CD14-positive monocyte (primary cell): ENCODE measurements around the gene LDLR. TPM values are rescaled to one million over a fixed set of nuclear protein-coding genes. Genes with fewer than 3 reads are reported as not detected.
A peak's percentile ranks its signal among the peaks of the same experiment; 100 is the strongest.

ENCODE experiments used
- DNase-seq, 3 donors: peaks; one replicate each; pipeline ENCODE4 v3.0.0-alpha.2; 2011 to 2022
- H2AFZ ChIP-seq: 2 replicates; pipeline ENCODE4 v1.6.0; 2012; ENCODE audit warnings: mild to moderate bottlenecking, low read depth, low read length, inconsistent platforms; ENCODE audit not compliant: insufficient read depth, poor library complexity, severe bottlenecking
- H3K27ac ChIP-seq, 2 donors: 1 replicate in 1 of 2; 2 replicates in 1 of 2; pipeline ENCODE4 v1.5.1; 2012 to 2013; ENCODE audit warnings: low read length in 2 of 2, control low read depth in 1 of 2, inconsistent platforms in 1 of 2, low read depth in 1 of 2, mild to moderate bottlenecking in 1 of 2
- H3K27me3 ChIP-seq, 2 donors: one replicate each; pipeline versions ENCODE4 v1.6.0 to v1.6.1; 2011 to 2013; ENCODE audit warnings: low read length in 2 of 2; ENCODE audit not compliant: control insufficient read depth in 2 of 2, insufficient read depth in 2 of 2
- H3K36me3 ChIP-seq, 2 donors: replicated peaks in 1 of 2; 1 replicate in 1 of 2; 2 replicates in 1 of 2; pipeline versions ENCODE4 v1.5.1 to v1.6.1; 2012 to 2013; ENCODE audit warnings: low read length in 2 of 2, control low read depth in 1 of 2, inconsistent platforms in 1 of 2, mild to moderate bottlenecking in 1 of 2; ENCODE audit not compliant: insufficient read depth in 2 of 2, control insufficient read depth in 1 of 2
- H3K4me1 ChIP-seq, 2 donors: 1 replicate in 1 of 2; 2 replicates in 1 of 2; pipeline versions ENCODE4 v1.5.1 to v1.6.1; 2012 to 2013; ENCODE audit warnings: low read length in 2 of 2, control low read depth in 1 of 2, inconsistent platforms in 1 of 2, mild to moderate bottlenecking in 1 of 2, moderate library complexity in 1 of 2; ENCODE audit not compliant: insufficient read depth in 2 of 2, control insufficient read depth in 1 of 2
- H3K4me2 ChIP-seq: replicated peaks from 2 replicates; pipeline ENCODE3; 2012; ENCODE audit warnings: low read length, moderate library complexity, mild to moderate bottlenecking; ENCODE audit not compliant: poor library complexity, severe bottlenecking; ENCODE audit errors: extremely low read depth
- H3K4me3 ChIP-seq, 3 experiments: fragments of 200-600 bp in 1 of 3; sonication (generic) in 1 of 3; replicated peaks in 1 of 3; 1 replicate in 2 of 3; 2 replicates in 1 of 3; pipeline ENCODE4 v1.5.1; 2011 to 2013; ENCODE audit warnings: low read length in 3 of 3, mild to moderate bottlenecking in 3 of 3, control low read depth in 2 of 3, low read depth in 2 of 3, inconsistent platforms in 1 of 3, moderate library complexity in 1 of 3
- H3K79me2 ChIP-seq: 2 replicates; pipeline ENCODE4 v1.6.0; 2012; ENCODE audit warnings: mild to moderate bottlenecking, control low read depth, inconsistent platforms, low read length, moderate library complexity; ENCODE audit not compliant: insufficient read depth
- H3K9ac ChIP-seq: 2 replicates; pipeline ENCODE4 v1.6.0; 2017; ENCODE audit warnings: low read length, mild to moderate bottlenecking; ENCODE audit not compliant: insufficient read depth, poor library complexity, severe bottlenecking
- H3K9me3 ChIP-seq, 2 donors: replicated peaks in 1 of 2; 1 replicate in 1 of 2; 2 replicates in 1 of 2; pipeline versions ENCODE4 v1.5.1 to v1.6.1; 2012 to 2013; ENCODE audit warnings: low read length in 2 of 2, control low read depth in 1 of 2; ENCODE audit not compliant: control insufficient read depth in 1 of 2, insufficient read depth in 1 of 2
- H4K20me1 ChIP-seq: 2 replicates; pipeline ENCODE4 v1.6.0; 2012; ENCODE audit warnings: mild to moderate bottlenecking, low read length, control low read depth, moderate library complexity; ENCODE audit not compliant: insufficient read depth
- H3K27ac Mint-ChIP-seq, 7 donors: one replicate each; pipeline ENCODE4 v1.8.0; 2020; ENCODE audit warnings: mild to moderate bottlenecking in 7 of 7, mixed read lengths in 7 of 7, moderate library complexity in 6 of 7, inconsistent platforms in 2 of 7
- H3K27me3 Mint-ChIP-seq, 3 donors: one replicate each; pipeline ENCODE4 v1.8.0; 2021 to 2022; ENCODE audit warnings: low read depth in 3 of 3, mild to moderate bottlenecking in 3 of 3, mixed read lengths in 3 of 3, moderate library complexity in 3 of 3, inconsistent platforms in 1 of 3
- H3K36me3 Mint-ChIP-seq, 2 donors: one replicate each; pipeline ENCODE4 v1.8.0; 2020; ENCODE audit warnings: mixed read lengths in 2 of 2, inconsistent platforms in 1 of 2, mild to moderate bottlenecking in 1 of 2
- H3K4me1 Mint-ChIP-seq: one replicate; pipeline ENCODE4 v1.8.0; 2020; ENCODE audit warnings: mild to moderate bottlenecking, mixed read lengths
- H3K4me3 Mint-ChIP-seq, 2 donors: one replicate each; pipeline ENCODE4 v1.8.0; 2020; ENCODE audit warnings: mild to moderate bottlenecking in 2 of 2, mixed read lengths in 2 of 2, moderate library complexity in 1 of 2
- H3K9me3 Mint-ChIP-seq, 7 donors: one replicate each; pipeline ENCODE4 v1.8.0; 2020 to 2022; ENCODE audit warnings: mixed read lengths in 7 of 7, mild to moderate bottlenecking in 6 of 7, moderate library complexity in 6 of 7, inconsistent platforms in 2 of 7
- CTCF ChIP-seq: fragments of 200-600 bp; IDR thresholded peaks from one replicate; pipeline ENCODE4 v1.8.0; 2022; ENCODE audit warnings: antibody characterized with exemption, mild to moderate bottlenecking
- WGBS: methylation state at CpG from one replicate; pipeline ENCODE4 v1.1.5; 2013; ENCODE audit warnings: missing lambda C conversion rate; ENCODE audit not compliant: insufficient coverage; 5-methylcytosine and 5-hydroxymethylcytosine counted together
- intact Hi-C, 2 donors: fragments of 100-400 bp; cut with micrococcal nuclease; formaldehyde crosslinking; loops; one replicate each; pipeline versions ENCODE4 v1.15.0 to v1.15.1; 2023
- polyA plus RNA-seq, 3 donors: library from polyadenylated mRNA; depleted of rRNA in 1 of 3; unstranded in 2 of 3; stranded (reverse) in 1 of 3; fragments of 300-500 nt in 2 of 3; fragments of >200 nt in 1 of 3; fragmentation: Illumina TruSeq in 2 of 3; gene quantifications; 1 replicate in 2 of 3; 2 replicates in 1 of 3; pipeline ENCODE4 v1.2.3, GENCODE V29; 2012 to 2021

Gene LDLR
- polyA plus RNA-seq, 3 donors = 14.3 to 21.2 (median 19.8) TPM

- Histone ChIP-seq H3K4me1 (peaks cover 4 to 5% of the 10 kb centered on the region in 2 donors), H3K36me3 (peaks cover 27 to 43% of the 10 kb centered on the region in 2 donors), H3K27ac (no peak overlapping the region), H3K9ac (no peak overlapping the region), H3K4me3 (no peak overlapping the region), H3K4me2 (no peak overlapping the region), H3K9me3 (no peaks in the 10 kb centered on the region), H3K79me2 (peaks cover 31% of the 10 kb centered on the region), H3K27me3 (no peaks in the 10 kb centered on the region), H4K20me1 (no peaks in the 10 kb centered on the region), H2AFZ (no peak overlapping the region)
- peaks cover 7% of the 10 kb centered on the region for H3K4me1 Mint-ChIP-seq
- H3K9me3 Mint-ChIP-seq = peaks cover 0 to 6% (median 0%) of the 10 kb centered on the region in 7 donors
- peaks cover 30 to 63% of the 10 kb centered on the region in 2 donors for H3K36me3 Mint-ChIP-seq
- TF ChIP-seq CTCF = no peak
- peaks cover 0 to 1% (median 0%) of the 10 kb centered on the region in 3 donors for H3K27me3 Mint-ChIP-seq
- intact Hi-C loops = no loop called here
- peak overlapping the region in 1 of 7 donors; percentile 14 for H3K27ac Mint-ChIP-seq
- no peak for DNase-seq
- peak overlapping the region in 1 of 2 donors; percentile 37 for H3K4me3 Mint-ChIP-seq
- 95% methylated on average over 12 of the region's 14 CpGs for WGBS
Observed at GRCh38 chr19:11148001-11148400, 58.7 kb downstream of the LDLR start.

GRCh38 chr19:11151181-11151580, 61.9 kb downstream of the LDLR start:
- Histone ChIP-seq H3K27ac (no peak overlapping the region), H3K9me3 (no peaks in the 10 kb centered on the region), H3K4me3 (no peak overlapping the region), H3K4me2 (no peak overlapping the region), H3K9ac (no peak overlapping the region), H2AFZ (no peak overlapping the region), H3K4me1 (peaks cover 12 to 17% of the 10 kb centered on the region in 2 donors), H3K36me3 (peaks cover 19 to 30% of the 10 kb centered on the region in 2 donors), H4K20me1 (no peaks in the 10 kb centered on the region), H3K79me2 (peaks cover 56% of the 10 kb centered on the region), H3K27me3 (no peaks in the 10 kb centered on the region)
- Mint-ChIP-seq H3K27me3 (peaks cover 0 to 1% (median 0%) of the 10 kb centered on the region in 3 donors), H3K4me3 (peak overlapping the region in 1 of 2 donors; percentile 37), H3K4me1 (peaks cover 13% of the 10 kb centered on the region), H3K9me3 (peaks cover 0 to 2% (median 0%) of the 10 kb centered on the region in 7 donors), H3K36me3 (peaks cover 19 to 41% of the 10 kb centered on the region in 2 donors), H3K27ac (peak overlapping the region in 2 of 7 donors; percentile 4 to 63)
- DNase-seq = no peak
- WGBS = 96% methylated on average over 4 of the region's 7 CpGs
- TF ChIP-seq CTCF = no peak
- intact Hi-C loops = no loop called here
